ENCODE data around the gene PPP2R5B.

PPP2R5B gene

GRCh38 chr11:64891880-64892279 is 32.6 kb upstream of the PPP2R5B start:
- TF ChIP-seq, protein P1, sequence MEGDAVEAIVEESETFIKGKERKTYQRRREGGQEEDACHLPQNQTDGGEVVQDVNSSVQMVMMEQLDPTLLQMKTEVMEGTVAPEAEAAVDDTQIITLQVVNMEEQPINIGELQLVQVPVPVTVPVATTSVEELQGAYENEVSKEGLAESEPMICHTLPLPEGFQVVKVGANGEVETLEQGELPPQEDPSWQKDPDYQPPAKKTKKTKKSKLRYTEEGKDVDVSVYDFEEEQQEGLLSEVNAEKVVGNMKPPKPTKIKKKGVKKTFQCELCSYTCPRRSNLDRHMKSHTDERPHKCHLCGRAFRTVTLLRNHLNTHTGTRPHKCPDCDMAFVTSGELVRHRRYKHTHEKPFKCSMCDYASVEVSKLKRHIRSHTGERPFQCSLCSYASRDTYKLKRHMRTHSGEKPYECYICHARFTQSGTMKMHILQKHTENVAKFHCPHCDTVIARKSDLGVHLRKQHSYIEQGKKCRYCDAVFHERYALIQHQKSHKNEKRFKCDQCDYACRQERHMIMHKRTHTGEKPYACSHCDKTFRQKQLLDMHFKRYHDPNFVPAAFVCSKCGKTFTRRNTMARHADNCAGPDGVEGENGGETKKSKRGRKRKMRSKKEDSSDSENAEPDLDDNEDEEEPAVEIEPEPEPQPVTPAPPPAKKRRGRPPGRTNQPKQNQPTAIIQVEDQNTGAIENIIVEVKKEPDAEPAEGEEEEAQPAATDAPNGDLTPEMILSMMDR (IDR thresholded peaks at IDR 0.05; ENCODE audit: insufficient read depth, low read length, poor library complexity, severe bottlenecking): no peak
- H3K4me3 ChIP-seq (replicated peaks; ENCODE audit: low read depth, low read length): no peak overlapping the region

GRCh38 chr11:64892411-64892831 is 32.1 kb upstream of the PPP2R5B start:
- no peaks in the 10 kb centered on the region for H3K27me3 ChIP-seq (replicated peaks; ENCODE audit: control insufficient read depth, insufficient read depth, low read length)
- peaks cover 5% of the 10 kb centered on the region for H3K36me3 ChIP-seq (ENCODE audit: control insufficient read depth, insufficient read depth, low read length)
- no peak overlapping the region for H3K4me3 ChIP-seq (replicated peaks; ENCODE audit: low read depth, low read length)
- TF ChIP-seq, protein P1 (IDR thresholded peaks at IDR 0.05; ENCODE audit: insufficient read depth, low read length, poor library complexity, severe bottlenecking): no peak
- DNase-seq (ENCODE audit: extremely low read depth, insufficient read length): no peak

More at GRCh38 chr11:64891880-64892279, 32.6 kb upstream of the PPP2R5B start:
- DNase-seq (ENCODE audit: extremely low read depth, insufficient read length): no peak
- peaks cover 5% of the 10 kb centered on the region for H3K36me3 ChIP-seq (ENCODE audit: control insufficient read depth, insufficient read depth, low read length)
- no peaks in the 10 kb centered on the region for H3K27me3 ChIP-seq (replicated peaks; ENCODE audit: control insufficient read depth, insufficient read depth, low read length)

- H3K36me3 ChIP-seq (ENCODE audit: control insufficient read depth, insufficient read depth, low read length): peaks cover 5% of the 10 kb centered on the region
- H3K4me3 ChIP-seq (replicated peaks; ENCODE audit: low read depth, low read length): no peak overlapping the region
- H3K27me3 ChIP-seq (replicated peaks; ENCODE audit: control insufficient read depth, insufficient read depth, low read length): no peaks in the 10 kb centered on the region
- no peak for DNase-seq (ENCODE audit: extremely low read depth, insufficient read length)
- TF ChIP-seq, protein P1 (IDR thresholded peaks at IDR 0.05; ENCODE audit: insufficient read depth, low read length, poor library complexity, severe bottlenecking): no peak
These were observed 31.7 kb upstream of the PPP2R5B start for GRCh38 chr11:64892838-64893193.

- TF ChIP-seq, protein P1 (IDR thresholded peaks at IDR 0.05; ENCODE audit: insufficient read depth, low read length, poor library complexity, severe bottlenecking): no peak
- no peak for DNase-seq (ENCODE audit: extremely low read depth, insufficient read length)
- Histone ChIP-seq H3K4me3 (replicated peaks; ENCODE audit: low read depth, low read length) (no peak overlapping the region), H3K27me3 (replicated peaks; ENCODE audit: control insufficient read depth, insufficient read depth, low read length) (no peaks in the 10 kb centered on the region), H3K36me3 (ENCODE audit: control insufficient read depth, insufficient read depth, low read length) (peaks cover 7% of the 10 kb centered on the region)
These were observed 31.1 kb upstream of the PPP2R5B start for GRCh38 chr11:64893194-64894069.

DNA sequence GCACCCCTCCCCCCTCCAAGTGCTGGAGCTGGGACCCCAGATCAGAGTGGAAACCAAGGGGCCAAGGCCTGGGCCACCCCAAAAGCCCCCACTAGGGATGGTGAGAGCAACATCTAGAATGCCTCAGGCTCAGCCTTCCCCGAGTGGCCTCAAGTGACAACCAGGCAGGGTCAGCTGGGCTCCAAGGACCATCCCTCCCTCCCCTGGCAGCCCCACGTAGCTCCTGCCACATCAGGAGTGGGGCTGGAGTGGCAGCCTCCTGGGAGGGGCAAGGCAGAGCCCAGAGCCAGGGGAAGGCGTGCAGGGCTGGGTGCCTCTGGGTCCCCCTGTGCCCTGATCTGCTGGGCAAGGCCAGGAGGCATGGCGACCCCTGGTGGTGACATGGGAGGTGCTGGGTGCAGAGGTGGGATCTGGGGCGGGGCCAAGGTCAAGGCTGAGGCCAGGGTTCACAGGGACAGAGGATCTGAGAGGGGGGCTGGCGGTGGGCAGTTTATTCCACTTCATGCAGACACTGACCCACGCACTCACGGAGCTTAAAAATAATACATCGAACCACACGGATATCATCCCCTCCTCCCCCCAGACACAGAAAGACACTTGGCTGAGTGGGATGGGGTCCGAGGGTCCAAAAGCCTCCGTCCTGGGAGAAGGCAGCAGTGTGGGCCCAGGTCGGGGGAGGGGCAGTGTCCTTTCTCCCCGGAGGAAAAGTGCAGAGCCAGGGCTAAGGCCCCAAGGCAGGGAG is 30.2 kb upstream of the PPP2R5B start:
- no peaks in the 10 kb centered on the region for H3K27me3 ChIP-seq (replicated peaks; ENCODE audit: control insufficient read depth, insufficient read depth, low read length)
- TF ChIP-seq, protein P1 (IDR thresholded peaks at IDR 0.05; ENCODE audit: insufficient read depth, low read length, poor library complexity, severe bottlenecking): peak; percentile 96
- DNase-seq (ENCODE audit: extremely low read depth, insufficient read length): peak; percentile 78
- H3K36me3 ChIP-seq (ENCODE audit: control insufficient read depth, insufficient read depth, low read length): peaks cover 8% of the 10 kb centered on the region
- no peak overlapping the region for H3K4me3 ChIP-seq (replicated peaks; ENCODE audit: low read depth, low read length)
